ENCODE measurements around the gene MRPL52.
"Not testable (repeated sequence)": the region's sequence is repeated elsewhere in the genome, so short reads cannot be mapped to it uniquely, and the experiment has no call there.

Gene MRPL52

DNA sequence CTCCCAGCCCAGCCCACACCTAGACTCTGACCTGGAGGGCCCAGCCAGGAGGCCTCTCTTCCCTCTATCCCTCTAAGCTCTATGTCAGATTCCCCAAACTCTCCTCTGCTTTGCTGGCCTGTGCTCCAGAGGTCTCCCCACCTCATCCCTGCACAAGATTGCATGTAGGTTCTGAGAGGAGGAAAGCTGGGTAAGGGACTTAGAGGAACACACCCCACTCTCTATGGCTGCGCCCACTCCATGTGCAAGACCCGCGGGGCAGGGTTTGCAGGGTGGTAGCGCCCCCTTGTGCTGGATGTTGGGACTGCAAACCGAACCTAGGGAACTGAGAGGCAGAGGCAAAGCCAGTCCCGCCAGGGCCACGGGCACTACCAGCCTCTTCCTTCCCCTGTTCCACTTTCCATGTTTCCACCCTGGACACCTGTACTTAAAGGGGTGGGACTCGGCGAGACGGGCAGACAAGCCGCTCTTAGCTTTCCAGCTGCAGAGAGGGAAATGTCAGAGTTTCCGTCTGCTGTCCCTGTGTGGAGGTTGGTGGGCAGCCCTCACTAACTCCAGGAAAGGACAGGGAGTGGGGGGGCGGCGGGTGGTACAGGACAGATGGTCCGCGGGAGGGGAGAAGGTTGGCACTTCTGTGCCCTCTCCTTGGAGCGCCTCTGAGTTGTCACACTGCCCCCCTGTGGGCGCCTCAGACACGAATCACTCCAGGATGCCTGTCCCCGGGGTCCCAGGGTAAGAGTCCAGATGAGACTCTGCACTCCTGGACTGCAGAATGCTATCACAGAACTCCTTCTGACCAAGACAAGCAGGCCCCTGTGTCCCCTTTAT lies 23.5 kb downstream of the MRPL52 start:
- peak; percentile 85 to 96 (median 85) for DNase-seq (ENCODE audit: low read depth in 3 of 3)

DNA sequence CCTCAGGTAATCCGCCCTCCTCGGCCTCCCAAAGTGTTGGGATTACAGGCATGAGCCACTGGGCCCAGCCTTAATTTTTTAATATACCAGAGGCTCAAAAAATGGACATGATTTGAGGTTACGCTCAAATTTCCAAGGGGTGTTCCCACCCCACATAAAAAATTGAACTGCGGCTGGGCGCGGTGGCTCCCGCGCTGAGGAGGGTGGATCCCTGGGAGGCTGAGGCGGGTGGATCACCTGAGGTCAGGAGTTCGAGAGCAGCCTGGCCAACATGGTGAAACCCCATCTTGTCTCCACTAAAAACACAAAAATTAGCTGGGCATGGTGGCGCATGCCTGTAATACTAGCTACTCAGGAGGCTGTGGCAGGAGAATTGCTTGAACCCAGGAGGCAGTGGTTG lies 24.6 kb downstream of the MRPL52 start:
- DNase-seq (ENCODE audit: low read depth in 3 of 3): not testable (repeated sequence)

DNA sequence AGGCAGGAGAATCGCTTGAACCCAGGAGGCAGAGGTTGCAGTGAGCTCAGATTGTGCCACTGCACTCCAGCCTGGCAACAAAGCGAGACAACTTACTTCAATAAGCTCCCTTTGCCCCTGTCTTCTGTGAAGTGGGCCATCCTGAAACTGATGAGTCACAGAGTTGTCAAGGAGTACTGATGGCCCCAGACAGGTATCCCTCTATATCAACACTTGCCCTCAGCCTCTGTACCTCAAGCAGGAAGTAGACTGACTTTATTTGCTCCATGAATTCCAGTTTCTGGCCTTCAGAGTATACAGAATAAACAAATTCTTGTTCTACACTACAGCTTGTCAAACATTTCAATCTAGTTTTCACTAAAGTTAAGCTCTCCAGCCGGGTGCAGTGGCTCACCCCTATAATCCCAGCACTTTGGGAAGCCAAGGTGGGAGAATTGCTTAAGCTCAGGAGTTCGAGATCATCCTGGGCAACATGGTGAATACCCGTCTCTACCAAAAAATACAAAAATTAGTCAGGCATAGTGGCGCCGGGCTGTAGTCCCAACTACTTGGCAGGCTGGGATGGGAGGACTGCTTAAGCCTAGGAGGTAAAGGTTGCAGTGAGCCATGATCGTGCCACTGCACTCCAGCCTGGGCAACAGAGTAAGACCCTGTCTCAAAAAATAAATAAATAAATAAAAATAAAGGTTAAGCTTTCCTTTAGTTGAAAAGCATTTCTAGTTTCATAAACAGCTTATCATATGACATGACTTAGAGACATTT lies 25.5 kb downstream of the MRPL52 start:
- no peak for DNase-seq (ENCODE audit: low read depth in 3 of 3)

DNA sequence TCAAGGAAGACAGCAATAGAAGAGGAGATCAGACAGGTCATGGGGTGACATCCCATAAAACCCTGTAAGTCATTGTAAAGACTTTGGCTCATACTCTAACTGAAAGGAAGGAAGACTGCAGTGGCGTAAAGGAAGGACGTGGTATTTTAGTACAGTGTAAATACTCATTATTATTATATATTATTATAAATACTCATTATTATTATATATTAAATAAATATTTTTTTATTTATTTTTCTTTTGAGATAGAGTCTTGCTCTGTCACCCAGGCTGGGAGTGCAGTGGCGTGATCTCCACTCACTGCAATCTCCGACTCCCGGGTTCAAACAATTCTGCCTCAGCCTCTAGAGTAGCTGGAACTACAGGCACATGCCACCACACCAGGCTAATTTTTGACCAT lies 26.7 kb downstream of the MRPL52 start:
- DNase-seq (ENCODE audit: low read depth in 3 of 3): no peak

DNA sequence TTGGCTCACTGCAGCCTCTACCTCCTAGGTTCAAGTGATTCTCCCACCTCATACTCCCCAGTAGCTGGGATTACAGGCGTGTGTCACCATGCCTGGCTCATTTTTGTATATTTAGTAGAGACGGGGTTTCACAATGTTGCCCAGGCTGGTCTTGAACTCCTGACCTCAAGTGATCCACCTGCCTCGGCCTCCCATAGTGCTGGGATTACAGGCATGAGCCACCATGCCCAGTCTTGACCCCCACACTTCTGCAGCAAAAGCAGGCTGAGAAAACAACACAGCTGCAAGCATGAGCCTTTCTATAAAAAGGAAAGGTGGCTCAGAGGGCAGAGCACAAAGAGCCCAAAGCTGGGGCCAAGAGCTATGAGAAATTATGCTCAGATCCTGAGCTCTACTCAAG lies 30.7 kb downstream of the MRPL52 start:
- not testable (repeated sequence) for DNase-seq (ENCODE audit: low read depth in 3 of 3)

DNA sequence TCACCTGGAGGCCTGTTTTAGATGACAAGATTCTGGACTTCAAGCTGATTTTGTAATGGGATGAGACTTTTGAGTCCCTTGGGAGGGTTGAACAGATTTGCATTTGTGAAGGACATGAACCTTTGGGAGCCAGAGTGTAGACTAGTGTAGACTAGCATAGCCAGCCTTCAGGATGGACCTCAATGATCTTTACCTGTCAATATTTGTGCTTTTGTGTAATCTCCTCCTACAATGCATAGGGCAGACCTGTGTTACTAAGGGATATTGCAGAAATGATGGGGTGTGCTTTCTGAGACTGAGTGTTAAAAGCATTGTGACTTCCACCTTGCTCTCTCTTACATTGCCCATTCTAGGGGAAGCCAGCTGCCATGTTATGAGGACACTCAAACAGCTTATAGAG lies 32.0 kb downstream of the MRPL52 start:
- DNase-seq (ENCODE audit: low read depth in 3 of 3): no peak

DNA sequence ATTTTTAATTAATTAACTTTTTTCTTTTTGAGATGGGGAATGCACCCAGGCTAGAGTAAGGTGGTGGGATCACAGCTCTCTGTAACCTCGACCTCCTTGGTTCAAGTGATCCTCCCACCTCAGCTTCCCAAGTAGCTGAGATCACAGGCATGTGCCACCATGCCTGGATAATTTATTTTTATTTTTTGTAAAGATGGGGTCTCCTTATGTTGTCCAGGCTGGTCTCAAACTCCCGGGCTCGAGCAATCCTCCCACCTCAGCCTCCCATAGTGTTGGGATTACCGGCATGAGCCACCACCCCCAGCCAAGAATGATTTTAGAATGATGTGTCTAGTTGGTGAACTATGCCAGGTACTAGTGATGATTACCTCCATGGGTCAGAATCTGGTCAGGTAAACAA lies 35.3 kb downstream of the MRPL52 start:
- no peak for DNase-seq (ENCODE audit: low read depth in 3 of 3)

DNA sequence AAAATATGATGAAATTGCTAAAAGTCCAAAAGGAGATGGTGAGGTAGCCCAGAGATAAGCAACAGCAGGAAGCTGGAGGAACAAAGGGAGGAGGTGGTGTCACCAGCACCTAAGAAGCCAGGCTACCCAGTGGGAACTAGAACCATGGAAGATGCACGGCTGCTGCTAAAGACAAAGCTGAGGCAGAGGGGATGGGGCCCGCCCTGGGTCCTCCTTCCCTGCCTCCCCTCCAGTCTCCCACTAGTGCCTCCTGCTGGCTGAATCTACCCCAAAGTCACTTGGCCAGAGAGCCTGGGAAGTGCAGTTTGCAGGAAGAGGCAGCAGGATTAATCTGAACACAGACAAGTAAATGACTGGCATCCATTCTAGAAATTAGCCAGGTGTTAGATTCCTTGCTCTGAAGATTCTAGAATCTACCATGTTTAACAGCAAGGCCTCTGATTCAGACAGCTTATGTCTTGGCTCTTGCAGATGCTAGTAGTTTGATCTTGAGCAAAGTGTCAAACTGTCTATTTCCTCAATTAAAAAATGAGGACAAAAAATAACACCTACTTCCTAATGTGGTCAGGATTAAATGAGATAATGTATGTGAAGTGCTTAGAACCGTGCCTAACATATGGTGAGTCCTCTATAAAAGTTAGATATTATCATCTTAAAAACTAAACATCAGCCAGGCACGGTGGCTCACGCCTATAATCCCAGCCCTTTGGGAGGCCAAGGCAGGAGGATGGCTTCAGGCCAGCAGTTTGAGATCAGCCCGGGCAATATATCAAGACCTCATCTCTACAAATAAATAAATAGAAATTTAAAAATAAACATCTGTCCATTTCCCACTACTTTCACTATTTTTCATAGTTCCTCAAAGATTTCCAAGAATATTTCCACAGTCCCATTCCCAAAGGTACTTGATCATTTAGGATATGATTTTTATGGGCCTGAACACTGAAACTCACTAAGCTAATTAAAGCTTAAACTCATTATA lies 36.0 kb downstream of the MRPL52 start:
- no peak for DNase-seq (ENCODE audit: low read depth in 3 of 3)

DNA sequence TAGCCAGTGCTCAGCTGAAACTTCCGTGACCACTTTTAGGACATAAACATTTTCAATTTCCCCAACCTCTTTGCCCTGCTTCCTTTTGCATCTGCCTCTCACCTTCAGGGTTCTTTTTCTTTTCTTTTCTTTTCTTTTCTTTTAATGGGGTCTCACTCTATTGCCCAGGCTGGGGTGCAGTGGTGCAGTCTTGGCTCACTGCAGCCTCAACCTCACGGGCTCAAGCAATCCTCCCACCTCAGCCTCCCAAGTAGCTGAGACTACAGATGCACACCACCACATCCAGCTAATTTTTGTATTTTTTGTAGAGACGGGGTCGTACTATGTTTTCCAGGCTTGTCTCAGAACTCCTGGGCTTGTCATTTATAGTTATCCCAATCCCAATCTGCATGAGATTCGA lies 37.2 kb downstream of the MRPL52 start:
- DNase-seq (ENCODE audit: low read depth in 3 of 3): no peak

DNA sequence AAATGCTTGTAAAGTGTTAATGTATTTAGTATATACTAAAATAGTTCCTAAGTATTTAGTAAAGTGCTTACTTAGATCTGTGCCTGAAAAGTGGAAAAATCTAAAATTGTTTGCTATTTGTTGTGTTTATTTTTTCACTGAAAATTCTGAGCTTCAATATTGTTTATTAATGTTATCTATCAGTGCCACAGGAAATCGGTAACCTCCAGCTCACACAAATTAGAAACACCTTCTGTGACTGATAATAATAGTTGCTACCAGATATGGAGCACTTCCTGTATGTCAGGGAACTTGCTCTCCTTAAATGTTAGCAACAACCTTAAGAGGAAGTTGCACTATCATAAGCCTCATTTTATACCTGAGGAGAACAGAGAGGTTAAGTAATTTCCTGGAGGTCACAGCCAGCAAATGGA lies 41.1 kb downstream of the MRPL52 start:
- DNase-seq (ENCODE audit: low read depth in 3 of 3): no peak

DNA sequence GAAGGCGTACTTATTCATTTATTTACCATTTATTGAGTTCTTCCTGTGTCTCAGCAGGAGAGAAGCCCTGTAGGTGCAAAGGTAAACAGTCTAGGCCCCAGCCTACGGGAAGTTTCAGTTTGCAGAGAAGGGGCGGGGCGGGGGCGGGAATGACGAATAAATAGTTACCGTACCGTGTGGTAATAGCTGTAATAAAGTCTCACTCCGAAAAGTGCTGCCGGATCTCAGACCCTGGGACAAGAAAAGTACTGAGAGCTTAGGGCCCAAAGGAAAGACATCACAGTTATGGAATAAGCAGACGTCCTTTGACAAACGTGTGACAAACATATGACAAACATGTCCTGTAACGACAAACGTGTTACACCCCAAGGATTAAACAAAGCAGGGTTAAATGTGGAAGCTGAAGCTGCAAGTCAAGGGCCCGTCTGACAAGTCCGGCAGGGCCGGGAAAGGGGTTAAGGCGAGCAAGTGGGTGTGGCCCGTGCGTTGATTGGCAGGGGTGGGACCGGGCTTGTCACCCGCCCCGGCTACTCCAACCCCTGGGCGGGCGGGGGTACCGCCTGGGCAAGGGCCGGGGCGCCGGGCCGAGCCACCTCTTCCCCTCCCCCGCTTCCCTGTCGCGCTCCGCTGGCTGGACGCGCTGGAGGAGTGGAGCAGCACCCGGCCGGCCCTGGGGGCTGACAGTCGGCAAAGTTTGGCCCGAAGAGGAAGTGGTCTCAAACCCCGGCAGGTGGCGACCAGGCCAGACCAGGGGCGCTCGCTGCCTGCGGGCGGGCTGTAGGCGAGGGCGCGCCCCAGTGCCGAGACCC lies 41.7 kb downstream of the MRPL52 start, which contains the start of gene LRP10:
Gene LRP10 (plus strand): TSS at position 517 of the 809 bp plus-strand sequence. CDS start 564 bp downstream, outside the sequence.
- DNase-seq (ENCODE audit: low read depth in 3 of 3): peak; percentile 60 to 71 (median 68)

DNA sequence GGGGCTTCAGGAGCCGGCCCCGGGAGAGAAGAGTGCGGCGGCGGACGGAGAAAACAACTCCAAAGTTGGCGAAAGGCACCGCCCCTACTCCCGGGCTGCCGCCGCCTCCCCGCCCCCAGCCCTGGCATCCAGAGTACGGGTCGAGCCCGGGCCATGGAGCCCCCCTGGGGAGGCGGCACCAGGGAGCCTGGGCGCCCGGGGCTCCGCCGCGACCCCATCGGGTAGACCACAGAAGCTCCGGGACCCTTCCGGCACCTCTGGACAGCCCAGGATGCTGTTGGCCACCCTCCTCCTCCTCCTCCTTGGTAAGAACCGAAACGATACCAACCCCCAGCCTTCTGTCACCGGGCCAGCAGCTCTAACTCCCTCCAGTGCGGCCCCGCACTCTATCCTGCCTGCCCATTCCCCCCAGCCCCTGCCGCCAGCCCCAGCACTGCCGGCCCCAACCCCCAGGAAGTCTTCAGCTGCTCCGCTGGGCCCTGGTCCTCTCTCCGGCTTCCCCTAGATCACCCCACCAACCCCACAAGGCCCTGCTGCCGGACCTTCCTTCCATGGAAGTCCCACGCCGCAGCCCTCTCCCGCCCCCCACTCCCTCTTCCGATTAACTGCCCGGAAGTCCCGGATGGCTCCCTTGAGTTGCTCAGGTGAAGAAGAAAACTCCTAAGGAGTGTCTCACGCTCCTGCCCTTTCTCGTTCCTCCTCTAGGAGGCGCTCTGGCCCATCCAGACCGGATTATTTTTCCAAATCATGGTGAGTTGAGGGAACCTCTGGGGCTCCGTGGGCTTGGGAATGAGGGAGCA lies 42.5 kb downstream of the MRPL52 start:
- DNase-seq (ENCODE audit: low read depth in 3 of 3): peak; percentile 49 to 52 (median 52)

DNA sequence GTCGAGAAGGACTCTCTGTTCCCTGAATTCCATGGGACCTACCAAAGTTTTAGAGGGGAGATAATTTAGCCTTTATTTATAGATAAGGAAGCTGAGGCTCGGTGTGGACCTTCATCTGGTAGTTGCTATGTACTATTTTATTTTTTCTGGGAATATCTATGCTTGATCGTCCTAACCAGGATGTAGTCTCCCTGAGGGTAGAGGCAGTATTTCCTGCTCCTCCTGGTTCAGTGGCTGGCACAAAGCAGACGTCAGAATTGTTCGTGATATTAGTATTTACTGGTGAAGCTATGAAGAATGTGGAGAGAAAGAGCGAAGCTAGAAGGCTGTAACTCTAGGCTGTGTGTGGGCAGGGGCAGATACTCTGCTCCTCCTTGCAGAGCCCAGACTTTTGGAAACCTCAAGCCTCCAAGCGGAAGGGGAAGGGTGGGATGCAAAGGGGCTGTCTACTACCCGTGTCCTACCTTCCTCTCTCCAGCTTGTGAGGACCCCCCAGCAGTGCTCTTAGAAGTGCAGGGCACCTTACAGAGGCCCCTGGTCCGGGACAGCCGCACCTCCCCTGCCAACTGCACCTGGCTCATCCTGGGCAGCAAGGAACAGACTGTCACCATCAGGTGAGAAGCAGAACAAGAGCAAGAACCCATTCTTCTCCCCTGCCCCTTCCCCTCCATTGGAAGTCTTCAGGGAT lies 43.3 kb downstream of the MRPL52 start:
- DNase-seq (ENCODE audit: low read depth in 3 of 3): no peak

DNA sequence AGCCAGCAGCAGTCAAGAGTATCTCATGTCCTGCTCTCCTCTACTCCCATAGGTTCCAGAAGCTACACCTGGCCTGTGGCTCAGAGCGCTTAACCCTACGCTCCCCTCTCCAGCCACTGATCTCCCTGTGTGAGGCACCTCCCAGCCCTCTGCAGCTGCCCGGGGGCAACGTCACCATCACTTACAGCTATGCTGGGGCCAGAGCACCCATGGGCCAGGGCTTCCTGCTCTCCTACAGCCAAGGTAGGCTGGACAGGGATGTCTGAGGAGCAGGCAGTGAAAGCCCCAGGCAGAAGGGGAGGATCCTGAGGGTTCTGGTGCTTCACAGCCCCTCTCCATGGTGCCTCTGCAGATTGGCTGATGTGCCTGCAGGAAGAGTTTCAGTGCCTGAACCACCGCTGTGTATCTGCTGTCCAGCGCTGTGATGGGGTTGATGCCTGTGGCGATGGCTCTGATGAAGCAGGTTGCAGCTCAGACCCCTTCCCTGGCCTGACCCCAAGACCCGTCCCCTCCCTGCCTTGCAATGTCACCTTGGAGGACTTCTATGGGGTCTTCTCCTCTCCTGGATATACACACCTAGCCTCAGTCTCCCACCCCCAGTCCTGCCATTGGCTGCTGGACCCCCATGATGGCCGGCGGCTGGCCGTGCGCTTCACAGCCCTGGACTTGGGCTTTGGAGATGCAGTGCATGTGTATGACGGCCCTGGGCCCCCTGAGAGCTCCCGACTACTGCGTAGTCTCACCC lies 45.5 kb downstream of the MRPL52 start:
- DNase-seq (ENCODE audit: low read depth in 3 of 3): no peak

DNA sequence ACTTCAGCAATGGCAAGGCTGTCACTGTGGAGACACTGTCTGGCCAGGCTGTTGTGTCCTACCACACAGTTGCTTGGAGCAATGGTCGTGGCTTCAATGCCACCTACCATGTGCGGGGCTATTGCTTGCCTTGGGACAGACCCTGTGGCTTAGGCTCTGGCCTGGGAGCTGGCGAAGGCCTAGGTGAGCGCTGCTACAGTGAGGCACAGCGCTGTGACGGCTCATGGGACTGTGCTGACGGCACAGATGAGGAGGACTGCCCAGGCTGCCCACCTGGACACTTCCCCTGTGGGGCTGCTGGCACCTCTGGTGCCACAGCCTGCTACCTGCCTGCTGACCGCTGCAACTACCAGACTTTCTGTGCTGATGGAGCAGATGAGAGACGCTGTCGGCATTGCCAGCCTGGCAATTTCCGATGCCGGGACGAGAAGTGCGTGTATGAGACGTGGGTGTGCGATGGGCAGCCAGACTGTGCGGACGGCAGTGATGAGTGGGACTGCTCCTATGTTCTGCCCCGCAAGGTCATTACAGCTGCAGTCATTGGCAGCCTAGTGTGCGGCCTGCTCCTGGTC lies 46.1 kb downstream of the MRPL52 start:
- DNase-seq (ENCODE audit: low read depth in 3 of 3): no peak

DNA sequence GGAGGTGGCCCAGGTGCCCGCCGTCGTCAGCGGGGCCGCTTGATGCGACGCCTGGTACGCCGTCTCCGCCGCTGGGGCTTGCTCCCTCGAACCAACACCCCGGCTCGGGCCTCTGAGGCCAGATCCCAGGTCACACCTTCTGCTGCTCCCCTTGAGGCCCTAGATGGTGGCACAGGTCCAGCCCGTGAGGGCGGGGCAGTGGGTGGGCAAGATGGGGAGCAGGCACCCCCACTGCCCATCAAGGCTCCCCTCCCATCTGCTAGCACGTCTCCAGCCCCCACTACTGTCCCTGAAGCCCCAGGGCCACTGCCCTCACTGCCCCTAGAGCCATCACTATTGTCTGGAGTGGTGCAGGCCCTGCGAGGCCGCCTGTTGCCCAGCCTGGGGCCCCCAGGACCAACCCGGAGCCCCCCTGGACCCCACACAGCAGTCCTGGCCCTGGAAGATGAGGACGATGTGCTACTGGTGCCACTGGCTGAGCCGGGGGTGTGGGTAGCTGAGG lies 47.4 kb downstream of the MRPL52 start:
- DNase-seq (ENCODE audit: low read depth in 3 of 3): no peak

DNA sequence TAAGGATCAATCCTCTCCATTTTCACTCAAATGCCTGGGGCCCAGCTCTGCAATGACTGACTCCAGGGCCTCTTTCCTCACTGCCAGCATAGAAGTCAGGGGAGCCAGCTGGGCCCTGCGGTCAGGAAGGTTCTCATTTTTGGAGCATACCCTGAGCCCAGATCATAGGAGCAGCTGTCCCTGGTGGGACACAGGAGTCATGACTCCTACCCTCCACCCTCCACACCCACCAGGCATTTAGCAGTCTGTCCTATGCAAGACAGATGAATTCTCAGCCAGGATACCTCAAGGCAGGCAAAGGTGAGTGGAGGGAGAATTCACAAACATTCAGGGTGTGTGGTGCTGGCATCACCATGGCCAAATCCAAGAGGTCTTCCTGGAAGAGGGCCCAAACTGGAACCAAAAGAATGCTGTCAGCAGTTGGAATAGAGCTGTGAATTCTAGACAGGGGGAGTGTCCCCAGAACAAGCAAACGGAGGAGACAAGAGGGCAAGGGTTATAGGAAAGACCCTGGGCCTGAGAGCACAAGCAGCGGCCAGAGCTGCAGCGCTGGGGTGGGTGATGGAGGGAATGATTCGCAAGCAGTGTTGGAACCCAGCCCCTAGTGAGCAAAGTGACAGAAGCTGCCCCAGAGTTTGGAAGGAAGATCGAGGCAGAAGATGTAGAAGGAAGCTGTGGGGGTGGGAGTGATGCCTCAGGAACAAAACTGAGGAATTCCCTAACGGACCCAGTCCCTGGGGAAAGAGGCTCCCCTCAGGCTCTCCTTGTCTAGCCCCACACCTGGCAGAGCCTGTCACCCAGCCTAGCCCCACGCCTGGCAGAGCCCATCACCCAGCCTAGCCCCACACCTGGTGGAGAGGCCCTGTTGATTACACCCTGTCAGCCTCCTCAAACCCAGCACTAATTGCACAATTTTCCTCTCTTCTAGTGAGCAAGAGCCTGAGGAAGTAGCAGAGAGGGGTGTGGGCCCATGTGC lies 48.9 kb downstream of the MRPL52 start:
- DNase-seq (ENCODE audit: low read depth in 3 of 3): no peak
